ENCODE data around the gene LSM12.

DNA sequence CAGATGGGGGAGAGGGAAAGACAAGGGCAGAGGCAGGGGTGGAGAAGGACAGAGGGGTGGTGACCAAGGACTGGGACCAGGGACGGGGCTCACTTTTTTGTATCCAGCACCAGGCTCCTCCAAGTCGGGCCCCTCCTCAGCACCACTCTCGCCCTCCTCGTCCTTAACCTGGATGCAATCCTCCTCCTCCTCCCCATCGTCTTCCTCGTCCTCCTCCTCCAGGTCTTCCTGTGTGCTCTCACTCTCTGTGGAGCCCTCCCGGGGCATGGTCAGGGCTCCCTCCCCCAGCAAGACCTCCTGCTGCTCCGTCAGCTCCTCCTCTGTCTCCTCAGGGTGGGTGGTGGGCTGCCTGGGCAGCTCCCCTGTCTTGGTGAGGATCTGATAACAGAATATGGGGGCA lies 20.8 kb upstream of the LSM12 start:
- TF ChIP-seq POLR2A (IDR thresholded peaks at IDR 0.05) = no peak
- TF ChIP-seq, protein P1, sequence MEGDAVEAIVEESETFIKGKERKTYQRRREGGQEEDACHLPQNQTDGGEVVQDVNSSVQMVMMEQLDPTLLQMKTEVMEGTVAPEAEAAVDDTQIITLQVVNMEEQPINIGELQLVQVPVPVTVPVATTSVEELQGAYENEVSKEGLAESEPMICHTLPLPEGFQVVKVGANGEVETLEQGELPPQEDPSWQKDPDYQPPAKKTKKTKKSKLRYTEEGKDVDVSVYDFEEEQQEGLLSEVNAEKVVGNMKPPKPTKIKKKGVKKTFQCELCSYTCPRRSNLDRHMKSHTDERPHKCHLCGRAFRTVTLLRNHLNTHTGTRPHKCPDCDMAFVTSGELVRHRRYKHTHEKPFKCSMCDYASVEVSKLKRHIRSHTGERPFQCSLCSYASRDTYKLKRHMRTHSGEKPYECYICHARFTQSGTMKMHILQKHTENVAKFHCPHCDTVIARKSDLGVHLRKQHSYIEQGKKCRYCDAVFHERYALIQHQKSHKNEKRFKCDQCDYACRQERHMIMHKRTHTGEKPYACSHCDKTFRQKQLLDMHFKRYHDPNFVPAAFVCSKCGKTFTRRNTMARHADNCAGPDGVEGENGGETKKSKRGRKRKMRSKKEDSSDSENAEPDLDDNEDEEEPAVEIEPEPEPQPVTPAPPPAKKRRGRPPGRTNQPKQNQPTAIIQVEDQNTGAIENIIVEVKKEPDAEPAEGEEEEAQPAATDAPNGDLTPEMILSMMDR (IDR thresholded peaks at IDR 0.05) = no peak

All from thyroid gland (tissue), 4 donors.